HEK293T (cell line): ENCODE measurements around the gene EBF3.

Experiments
- CTCF ChIA-PET: fragments of 350-600 bp; formaldehyde crosslinking; extraction: SDS; loops from one replicate; lab custom pipeline; 2021; ENCODE audit warnings: antibody characterized with exemption, inconsistent platforms; lab: Yijun Ruan, JAX
- POLR2A ChIA-PET: fragments of 350-600 bp; formaldehyde crosslinking; extraction: SDS; loops from one replicate; lab custom pipeline; 2020; ENCODE audit warnings: antibody characterized with exemption, inconsistent platforms; lab: Yijun Ruan, JAX
- DNase-seq: peaks from one replicate; pipeline ENCODE4 v3.0.0; 2012; ENCODE audit warnings: mixed read lengths; ENCODE audit errors: extremely low spot score
- ARNT ChIP-seq: fragments of 450-650 bp; IDR thresholded peaks from 2 replicates; pipeline ENCODE4 v1.6.1; 2017; ENCODE audit warnings: mild to moderate bottlenecking
- BHLHE40 ChIP-seq: fragments of 450-650 bp; IDR thresholded peaks from 2 replicates; pipeline ENCODE4 v1.6.1; 2016; ENCODE audit warnings: mild to moderate bottlenecking, moderate library complexity, borderline replicate concordance
- CTBP1 ChIP-seq: fragments of 450-650 bp; IDR thresholded peaks from 2 replicates; pipeline ENCODE4 v1.6.1; 2016; ENCODE audit warnings: borderline replicate concordance
- ELF4 ChIP-seq: fragments of 450-650 bp; IDR thresholded peaks from 2 replicates; pipeline ENCODE4 v1.6.1; 2017; ENCODE audit warnings: antibody characterized with exemption
- FOXA1 ChIP-seq: fragments of 450-650 bp; IDR thresholded peaks from 2 replicates; pipeline ENCODE4 v1.6.1; 2016; ENCODE audit warnings: mild to moderate bottlenecking
- FOXK2 ChIP-seq: fragments of 450-650 bp; IDR thresholded peaks from 2 replicates; pipeline ENCODE4 v1.6.1; 2016; ENCODE audit warnings: mild to moderate bottlenecking
- FOXM1 ChIP-seq: fragments of 450-650 bp; IDR thresholded peaks from 2 replicates; pipeline ENCODE4 v1.6.1; 2017; ENCODE audit warnings: mild to moderate bottlenecking, borderline replicate concordance
- HDGF ChIP-seq: fragments of 450-650 bp; IDR thresholded peaks from 2 replicates; pipeline ENCODE4 v1.6.1; 2017; ENCODE audit warnings: antibody characterized with exemption, borderline replicate concordance
- L3MBTL2 ChIP-seq: fragments of 450-650 bp; conservative IDR thresholded peaks from 2 replicates; pipeline ENCODE4 v1.6.1; 2016; ENCODE audit warnings: mild to moderate bottlenecking
- LEF1 ChIP-seq: fragments of 450-650 bp; IDR thresholded peaks from 2 replicates; pipeline ENCODE4 v1.6.1; 2017; ENCODE audit warnings: mild to moderate bottlenecking, borderline replicate concordance
- NFRKB ChIP-seq: fragments of 450-650 bp; IDR thresholded peaks from 2 replicates; pipeline ENCODE4 v1.6.1; 2016; ENCODE audit warnings: mild to moderate bottlenecking, moderate library complexity
- SP1 ChIP-seq: fragments of 450-650 bp; IDR thresholded peaks from 2 replicates; pipeline ENCODE4 v1.6.1; 2017
- SUZ12 ChIP-seq: fragments of 450-650 bp; IDR thresholded peaks from 2 replicates; pipeline ENCODE4 v1.6.1; 2016; ENCODE audit warnings: mild to moderate bottlenecking
- TARDBP ChIP-seq: fragments of 450-650 bp; IDR thresholded peaks from 2 replicates; pipeline ENCODE4 v1.6.1; 2016
- ZNF384 ChIP-seq: fragments of 450-650 bp; IDR thresholded peaks from 2 replicates; pipeline ENCODE4 v1.6.1; 2016
- TF ChIP-seq, protein P1 (sequence below): fragments of 450-650 bp; IDR thresholded peaks from 2 replicates; pipeline ENCODE4 v1.6.1; 2016

Gene EBF3

GRCh38 chr10:129949411-129949810, 14.7 kb downstream of the EBF3 start:
- no peak for TF ChIP-seq LEF1
- TF ChIP-seq FOXA1, result no peak
- TF ChIP-seq, protein P1, sequence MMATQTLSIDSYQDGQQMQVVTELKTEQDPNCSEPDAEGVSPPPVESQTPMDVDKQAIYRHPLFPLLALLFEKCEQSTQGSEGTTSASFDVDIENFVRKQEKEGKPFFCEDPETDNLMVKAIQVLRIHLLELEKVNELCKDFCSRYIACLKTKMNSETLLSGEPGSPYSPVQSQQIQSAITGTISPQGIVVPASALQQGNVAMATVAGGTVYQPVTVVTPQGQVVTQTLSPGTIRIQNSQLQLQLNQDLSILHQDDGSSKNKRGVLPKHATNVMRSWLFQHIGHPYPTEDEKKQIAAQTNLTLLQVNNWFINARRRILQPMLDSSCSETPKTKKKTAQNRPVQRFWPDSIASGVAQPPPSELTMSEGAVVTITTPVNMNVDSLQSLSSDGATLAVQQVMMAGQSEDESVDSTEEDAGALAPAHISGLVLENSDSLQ, result no peak
- TF ChIP-seq CTBP1, result no peak
- no peak for DNase-seq
- POLR2A ChIA-PET, result interaction anchor here (0.7 to 1.0 kb wide), 2 partner anchors 57 to 160 kb away, joined by 3 read pairs; no protein-coding TSS in a partner anchor
- CTCF ChIA-PET, result interaction anchor here (1.2 kb wide), 1 partner anchor 61 kb away, joined by 5 read pairs; no protein-coding TSS in a partner anchor

- POLR2A ChIA-PET, result no interaction called here
- DNase-seq, result no peak
- CTCF ChIA-PET, result no interaction called here
- no peak for TF ChIP-seq CTBP1
- no peak for TF ChIP-seq BHLHE40
- TF ChIP-seq FOXA1, result no peak
- no peak for TF ChIP-seq FOXK2
- TF ChIP-seq L3MBTL2, result no peak
- no peak for TF ChIP-seq TARDBP
- TF ChIP-seq, protein P1, result no peak
- no peak for TF ChIP-seq SP1
Observed at GRCh38 chr10:129946859-129947258, 17.2 kb downstream of the EBF3 start.

- POLR2A ChIA-PET, result no interaction called here
- no peak for TF ChIP-seq FOXK2
- TF ChIP-seq ZNF384, result 0 out of 2 replicates have a peak, but pooled peaks have one; percentile 17
- TF ChIP-seq ARNT, result no peak
- TF ChIP-seq, protein P1, result peak; percentile 31; the same call in 1 of the 2 replicates
- TF ChIP-seq ELF4, result no peak
- TF ChIP-seq LEF1, result no peak
- CTCF ChIA-PET, result no interaction called here
- no peak for DNase-seq
Observed at GRCh38 chr10:129945941-129946760, 17.9 kb downstream of the EBF3 start.

DNA sequence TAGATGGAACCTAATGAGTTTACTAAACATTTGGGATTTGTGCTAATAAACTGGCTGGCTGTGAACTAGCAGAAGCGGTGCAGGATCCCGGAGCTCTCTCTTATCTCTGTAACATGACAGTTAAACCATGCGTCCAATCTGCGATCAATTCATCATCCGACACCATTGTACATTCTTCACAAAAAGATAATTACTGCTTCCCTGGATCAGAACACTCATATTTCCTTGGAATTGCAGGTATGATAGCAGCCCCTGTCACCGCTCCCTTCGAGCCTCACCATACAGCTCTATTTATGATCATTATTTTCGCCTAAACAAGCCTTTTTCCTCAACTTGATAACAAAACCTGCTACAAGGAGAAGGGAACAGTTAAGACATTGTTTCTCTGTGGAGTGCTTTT, 18.5 kb downstream of the EBF3 start:
- CTCF ChIA-PET, result no interaction called here
- DNase-seq, result no peak
- no peak for TF ChIP-seq SUZ12
- TF ChIP-seq FOXM1, result no peak
- no peak for TF ChIP-seq BHLHE40
- no peak for TF ChIP-seq HDGF
- TF ChIP-seq FOXK2, result no peak
- no peak for TF ChIP-seq NFRKB
- no peak for TF ChIP-seq LEF1
- TF ChIP-seq TARDBP, result no peak
- POLR2A ChIA-PET, result no interaction called here

- ChIA-PET POLR2A (no interaction called here), CTCF (interaction anchor here (0.7 kb wide), 1 partner anchor 205 kb away, joined by 3 read pairs; no protein-coding TSS in a partner anchor)
- no peak for DNase-seq
- TF ChIP-seq CTBP1, result no peak
- TF ChIP-seq FOXK2, result no peak
- no peak for TF ChIP-seq ELF4
- no peak for TF ChIP-seq FOXA1
- TF ChIP-seq TARDBP, result no peak
- TF ChIP-seq HDGF, result no peak
- TF ChIP-seq BHLHE40, result no peak
- no peak for TF ChIP-seq FOXM1
- no peak for TF ChIP-seq SUZ12
- TF ChIP-seq NFRKB, result no peak
- TF ChIP-seq SP1, result no peak
- no peak for TF ChIP-seq LEF1
- no peak for TF ChIP-seq ZNF384
Observed at GRCh38 chr10:129945064-129945463, 19.0 kb downstream of the EBF3 start.

GRCh38 chr10:129944456-129944855, 19.6 kb downstream of the EBF3 start:
- TF ChIP-seq ARNT (no peak), NFRKB (no peak), FOXM1 (no peak), BHLHE40 (no peak), LEF1 (no peak), CTBP1 (no peak), FOXK2 (no peak), HDGF (no peak), FOXA1 (no peak), SUZ12 (no peak), L3MBTL2 (no peak), SP1 (no peak)
- no peak for DNase-seq
- ChIA-PET POLR2A (no interaction called here), CTCF (interaction anchor here (0.7 kb wide), 1 partner anchor 206 kb away, joined by 3 read pairs; no protein-coding TSS in a partner anchor)
